ENCODE data around the gene ATXN10. TPM values are rescaled to one million over a fixed set of nuclear protein-coding genes. Genes with fewer than 3 reads are reported as not detected.

The ATXN10 gene
- total RNA-seq, 1 experiment from 2014 or later: 135 TPM

- Histone ChIP-seq H3K9ac (ENCODE audit: low read length) (peak overlapping the region; percentile 36; the same call in 1 of the 2 replicates), H3K9me2 (ENCODE audit: insufficient read depth) (no peaks in the 10 kb centered on the region), H3K4me3 (replicated peaks in 1 of 2; ENCODE audit: low read depth in 1 of 2, low read length in 2 of 2) (peak overlapping the region; percentile 2 to 24; a peak in 3 of 4 replicates), H3K79me2 (ENCODE audit: insufficient read depth, low read length) (no peaks in the 10 kb centered on the region), H3K36me3 (ENCODE audit: control insufficient read depth in 1 of 2, insufficient read depth in 2 of 2, low read length in 2 of 2) (no peaks in the 10 kb centered on the region), H3K4me2 (ENCODE audit: low read length) (peak overlapping the region; percentile 52), H3K27me3 (ENCODE audit: insufficient read depth, low read length) (no peaks in the 10 kb centered on the region), H4K20me1 (ENCODE audit: insufficient read depth) (no peaks in the 10 kb centered on the region), H3K4me1 (ENCODE audit: control insufficient read depth in 1 of 2, insufficient read depth in 2 of 2, low read length in 2 of 2) (peaks cover 0 to 23% of the 10 kb centered on the region in 2 experiments; a peak in 3 of 4 replicates), H2AFZ (ENCODE audit: low read depth, low read length, poor library complexity, severe bottlenecking) (peak overlapping the region; percentile 72), H3K9me3 (ENCODE audit: control insufficient read depth in 1 of 2, insufficient read depth in 1 of 2, low read depth in 1 of 2, low read length in 2 of 2) (no peaks in the 10 kb centered on the region), H3K27ac (ENCODE audit: low read depth, low read length) (no peak overlapping the region)
- ChIA-PET RAD21 (ENCODE audit: low non-redundant PET in 1 of 2, low total read pairs in 2 of 2, uncharacterized antibody in 2 of 2, unreplicated experiment in 2 of 2) (interaction anchor here in 1 of 2 experiments (0.6 to 0.7 kb wide), 5 partner anchors 47 to 389 kb away, joined by 3 to 8 read pairs (median 4); no protein-coding TSS in a partner anchor), CTCF (interaction anchor here (0.7 to 0.9 kb wide), 2 partner anchors 68 to 324 kb away, joined by 3 to 4 read pairs; no protein-coding TSS in a partner anchor), POLR2A (no interaction called here)
- intact Hi-C loops (cut with micrococcal nuclease): loop anchor here (1.0 to 10.0 kb wide), 2 partner anchors 219 to 332 kb away; partner anchors contain the start of gene WNT7B
- ATAC-seq: peak; percentile 94
- DNase-seq (ENCODE audit: low read depth, low spot score): peak; percentile 26
- no TSS peak for BruUV-seq (replicated peaks)
- TF ChIP-seq EGR1 (IDR thresholded peaks at IDR 0.05; ENCODE audit: low read depth) (no peak), TCF7L2 (IDR thresholded peaks at IDR 0.05; ENCODE audit: borderline replicate concordance, extremely low read depth, insufficient read depth, insufficient read length) (no peak), CEBPB (IDR thresholded peaks at IDR 0.05; ENCODE audit: low read depth) (no peak), SRF (IDR thresholded peaks at IDR 0.05; ENCODE audit: low read depth) (no peak), CBX3 (IDR thresholded peaks at IDR 0.05; ENCODE audit: low read depth) (no peak), JUND (IDR thresholded peaks at IDR 0.05) (no peak), CTCF (IDR thresholded peaks at IDR 0.05 in 2 of 3, conservative IDR thresholded peaks at IDR 0.05 in 1 of 3; ENCODE audit: borderline replicate concordance in 1 of 3, insufficient read depth in 1 of 3, low read depth in 2 of 3, low read length in 2 of 3) (peak; percentile 57 to 85 (median 80)), MAX (IDR thresholded peaks at IDR 0.05) (peak; percentile 83), RAD21 (IDR thresholded peaks at IDR 0.05; ENCODE audit: low read depth) (peak; percentile 90), SIN3A (IDR thresholded peaks at IDR 0.05; ENCODE audit: low read depth) (no peak), YY1 (IDR thresholded peaks at IDR 0.05; ENCODE audit: extremely low read depth, insufficient replicate concordance, low read depth, low read length) (peak; percentile 52), ZNF274 (IDR thresholded peaks at IDR 0.05; ENCODE audit: low read depth, low read length) (no peak), REST (IDR thresholded peaks at IDR 0.05; ENCODE audit: low read depth) (no peak), POLR2AphosphoS5 (IDR thresholded peaks at IDR 0.05; ENCODE audit: low read depth, low read length) (no peak), FOSL1 (IDR thresholded peaks at IDR 0.05; ENCODE audit: low read depth) (no peak), ZBTB33 (IDR thresholded peaks at IDR 0.05; ENCODE audit: extremely low read depth, insufficient replicate concordance, low read length) (no peak), EZH2 (IDR thresholded peaks at IDR 0.05) (no peak), ELF1 (IDR thresholded peaks at IDR 0.05; ENCODE audit: borderline replicate concordance, low read depth) (no peak)
Measured at GRCh38 chr22:45645526-45646414, 25.9 kb upstream of the ATXN10 start.
